ENCODE measurements around the gene CPZ. TPM values are rescaled to one million over a fixed set of nuclear protein-coding genes. Genes with fewer than 3 reads are reported as not detected.

CPZ gene
- total and polyA plus RNA-seq, 2 experiments from 2014 or later = 24.6 to 37.3 TPM

- peaks cover 9% of the 10 kb centered on the region for H3K27me3 Mint-ChIP-seq (ENCODE audit: insufficient read depth, low read depth, poor library complexity)
Observed at GRCh38 chr4:8665406-8666360, 73.1 kb downstream of the CPZ start.

GRCh38 chr4:8666581-8666980 is 74.0 kb downstream of the CPZ start:
- Histone ChIP-seq H2AFZ (no peak overlapping the region), H3K4me1 (ENCODE audit: insufficient read depth) (peaks cover 6% of the 10 kb centered on the region; the same call in 1 of the 2 replicates), H4K20me1 (replicated peaks; ENCODE audit: insufficient read depth) (no peaks in the 10 kb centered on the region), H3K36me3 (ENCODE audit: insufficient read depth) (no peaks in the 10 kb centered on the region), H3K9me2 (ENCODE audit: insufficient read depth) (no peaks in the 10 kb centered on the region), H3K79me2 (replicated peaks; ENCODE audit: insufficient read depth) (no peaks in the 10 kb centered on the region), H3F3A (replicated peaks; ENCODE audit: low read depth) (no peaks in the 10 kb centered on the region), H3K4me3 (no peak overlapping the region), H3K27ac (ENCODE audit: low read depth) (no peak overlapping the region), H3K27me3 (ENCODE audit: insufficient read depth) (no peaks in the 10 kb centered on the region), H3K4me2 (no peak overlapping the region)
- TF ChIP-seq CTCF (conservative IDR thresholded peaks at IDR 0.05; ENCODE audit: low read depth in 2 of 2) (0 out of 4 replicates have a peak, but pooled peaks of 1 of the 2 experiments have one; percentile 8), STAT1 (IDR thresholded peaks at IDR 0.05; ENCODE audit: unreplicated experiment) (no peak)
- no peaks in the 10 kb centered on the region for H3K9me3 Mint-ChIP-seq
- no peaks in the 10 kb centered on the region; the same call in 2 of the 3 replicates for H3K36me3 Mint-ChIP-seq (ENCODE audit: low read depth)
- peaks cover 11% of the 10 kb centered on the region for H3K27me3 Mint-ChIP-seq (ENCODE audit: insufficient read depth, low read depth, poor library complexity)
- no peak for DNase-seq (ENCODE audit: low spot score)
- H3K4me1 Mint-ChIP-seq = peaks cover 23% of the 10 kb centered on the region
- ATAC-seq = no peak
- H3K4me3 Mint-ChIP-seq = no peak overlapping the region
- no peak overlapping the region for H3K27ac Mint-ChIP-seq

More at GRCh38 chr4:8665406-8666360, 73.1 kb downstream of the CPZ start:
- Histone ChIP-seq H3K9me2 (ENCODE audit: insufficient read depth) (no peaks in the 10 kb centered on the region), H3K4me2 (no peak overlapping the region), H3K36me3 (ENCODE audit: insufficient read depth) (no peaks in the 10 kb centered on the region), H3K4me1 (ENCODE audit: insufficient read depth) (peaks cover 6% of the 10 kb centered on the region; the same call in 1 of the 2 replicates), H2AFZ (no peak overlapping the region), H3K27ac (ENCODE audit: low read depth) (no peak overlapping the region), H3F3A (replicated peaks; ENCODE audit: low read depth) (no peaks in the 10 kb centered on the region), H3K4me3 (no peak overlapping the region), H4K20me1 (replicated peaks; ENCODE audit: insufficient read depth) (no peaks in the 10 kb centered on the region), H3K27me3 (ENCODE audit: insufficient read depth) (no peaks in the 10 kb centered on the region), H3K79me2 (replicated peaks; ENCODE audit: insufficient read depth) (no peaks in the 10 kb centered on the region)
- H3K27ac Mint-ChIP-seq = no peak overlapping the region
- H3K9me3 Mint-ChIP-seq = no peaks in the 10 kb centered on the region
- TF ChIP-seq STAT1 (IDR thresholded peaks at IDR 0.05; ENCODE audit: unreplicated experiment) (no peak), ZNF114 (CRISPR knock-in tag; IDR thresholded peaks at IDR 0.05) (no peak), POLR2AphosphoS5 (IDR thresholded peaks at IDR 0.05; ENCODE audit: low read depth) (no peak), JUNB (IDR thresholded peaks at IDR 0.05; ENCODE audit: unreplicated experiment) (no peak), CREB1 (CRISPR knock-in tag; IDR thresholded peaks at IDR 0.05; ENCODE audit: low read depth) (no peak), EZH2phosphoT487 (IDR thresholded peaks at IDR 0.05; ENCODE audit: unreplicated experiment) (no peak)
- DNase-seq (ENCODE audit: low spot score) (no peak), ATAC-seq (no peak)
- no peak overlapping the region for H3K4me3 Mint-ChIP-seq
- no peaks in the 10 kb centered on the region; the same call in 2 of the 3 replicates for H3K36me3 Mint-ChIP-seq (ENCODE audit: low read depth)
- peaks cover 23% of the 10 kb centered on the region for H3K4me1 Mint-ChIP-seq

Other genes with a start within 250 kb of the CPZ start
- 14.9 and 17.2 TPM in 2 replicates for gene ACOX3, start 152.0 kb upstream of the CPZ start, total RNA-seq (2014; rRNA removed; shearing (Covaris generic))
- gene ACOX3, start 152.0 kb upstream of the CPZ start, polyA plus RNA-seq (2016; fragmentation: Nextera tagmentation; extraction: Ambion mirVana) = 4.8 and 6.4 TPM in 2 replicates
- gene TRMT44, start 152.0 kb upstream of the CPZ start, total RNA-seq (2014; rRNA removed; shearing (Covaris generic)) = 36.7 and 49.8 TPM in 2 replicates
- 10.3 TPM in 2 replicates for gene TRMT44, start 152.0 kb upstream of the CPZ start, polyA plus RNA-seq (2016; fragmentation: Nextera tagmentation; extraction: Ambion mirVana)
- 2.6 and 2.7 TPM in 2 replicates for gene GPR78, start 12.4 kb upstream of the CPZ start, total RNA-seq (2014; rRNA removed; shearing (Covaris generic))
- gene GPR78, start 12.4 kb upstream of the CPZ start, polyA plus RNA-seq (2016; fragmentation: Nextera tagmentation; extraction: Ambion mirVana) = 0.82 and 0.83 TPM in 2 replicates

All from GM23338 (cell line).